HL-60/S4 (cell line): Measurements from ENCODE around the gene APOL4.
"Not testable (repeated sequence)": the region's sequence is repeated elsewhere in the genome, so short reads cannot be mapped to it uniquely, and the experiment has no call there.

Experiments
- in situ Hi-C: fragments of 300-500 bp; cut with MboI; formaldehyde crosslinking; loops from 2 replicates; pipeline ENCODE4 v1.14.3; 2022; ENCODE audit warnings: low sequenced_read_pairs

Gene APOL4, protein sequence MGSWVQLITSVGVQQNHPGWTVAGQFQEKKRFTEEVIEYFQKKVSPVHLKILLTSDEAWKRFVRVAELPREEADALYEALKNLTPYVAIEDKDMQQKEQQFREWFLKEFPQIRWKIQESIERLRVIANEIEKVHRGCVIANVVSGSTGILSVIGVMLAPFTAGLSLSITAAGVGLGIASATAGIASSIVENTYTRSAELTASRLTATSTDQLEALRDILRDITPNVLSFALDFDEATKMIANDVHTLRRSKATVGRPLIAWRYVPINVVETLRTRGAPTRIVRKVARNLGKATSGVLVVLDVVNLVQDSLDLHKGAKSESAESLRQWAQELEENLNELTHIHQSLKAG

DNA sequence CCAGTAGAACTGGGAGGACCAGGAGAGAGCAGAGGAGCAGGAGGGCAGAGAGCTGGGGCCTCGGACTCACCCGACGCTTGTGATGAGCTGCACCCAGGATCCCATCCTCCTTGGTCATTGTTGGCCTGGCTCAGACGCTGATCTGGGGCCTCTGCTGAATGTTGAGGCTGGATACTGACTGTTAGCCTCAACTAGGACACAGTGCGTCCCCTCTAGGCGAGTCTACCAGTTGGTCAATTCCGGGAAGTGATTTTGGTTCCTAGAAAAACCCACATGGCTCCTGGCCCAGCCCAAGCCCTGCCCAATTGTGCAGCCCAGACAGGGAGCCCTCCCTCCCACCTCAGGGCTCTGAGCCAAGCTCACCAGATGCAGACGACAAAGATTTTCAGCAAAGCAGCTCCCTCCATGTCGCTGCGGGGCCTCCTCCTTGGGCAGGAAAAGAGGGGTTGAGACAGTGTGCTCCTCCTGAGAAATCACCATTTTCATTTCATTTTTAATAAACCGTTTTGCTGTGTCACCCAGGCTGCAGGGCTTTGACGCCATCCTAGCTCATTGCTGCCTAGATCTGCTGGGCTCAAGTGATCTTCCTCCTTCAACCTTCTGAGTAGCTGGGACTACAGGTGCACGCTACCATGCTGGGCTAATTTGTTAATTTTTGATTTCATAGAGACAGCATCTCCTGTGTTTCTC is at the start of gene APOL4:
TSS of gene APOL4 (minus strand) at position 180 of the 690 bp plus-strand sequence. CDS start at position 105, 75 bp downstream.
- in situ Hi-C loops = no loop called here

DNA sequence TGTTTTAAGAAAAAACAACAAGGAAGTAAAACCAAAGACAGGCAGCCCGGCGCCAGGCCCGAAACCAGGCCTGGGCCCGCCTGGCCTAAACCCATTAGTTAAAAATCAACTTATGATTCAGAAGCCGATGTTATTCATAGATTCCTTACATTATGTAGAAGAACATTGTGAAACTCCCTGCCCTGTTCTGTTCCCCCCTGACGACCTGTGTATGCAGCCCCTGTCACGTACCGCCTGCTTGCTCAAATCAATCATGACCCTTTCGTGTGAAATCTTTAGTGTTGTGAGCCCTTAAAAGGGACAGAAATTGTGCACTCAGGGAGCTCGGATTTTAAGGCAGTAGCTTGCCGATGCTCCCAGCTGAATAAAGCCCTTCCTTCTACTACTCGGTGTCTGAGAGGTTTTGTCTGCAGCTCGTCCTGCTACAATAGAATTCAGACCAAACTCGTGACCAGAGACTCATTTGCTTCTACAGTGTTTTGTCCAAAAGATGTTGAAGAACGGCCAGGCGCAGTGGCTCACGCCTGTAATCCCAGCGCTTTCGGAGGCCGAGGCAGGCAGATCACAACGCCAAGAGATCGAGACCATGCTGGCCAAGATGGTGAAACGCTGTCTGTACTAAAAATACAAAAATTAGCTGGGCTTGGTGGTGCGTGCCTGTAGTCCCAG is 48.8 kb upstream of the APOL4 start:
- in situ Hi-C loops = not testable (repeated sequence)

DNA sequence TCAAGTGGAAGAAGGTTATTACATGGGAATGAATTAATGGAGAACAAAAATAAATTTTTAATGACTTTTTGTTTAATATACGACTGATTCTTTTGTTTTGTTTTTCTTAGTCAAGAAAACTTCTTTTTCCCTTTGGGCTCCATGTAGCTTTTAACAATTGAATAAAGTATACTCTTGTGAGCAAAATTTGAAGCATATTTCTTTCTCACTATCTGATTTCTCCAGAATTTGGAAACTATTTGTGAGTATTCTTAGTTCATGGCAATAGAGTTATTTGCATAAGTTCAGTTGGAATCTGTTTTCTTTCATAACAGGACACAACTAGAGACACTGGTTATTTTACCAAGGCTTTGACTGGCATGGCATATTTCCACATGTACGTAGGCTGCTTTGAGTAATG is 47.6 kb upstream of the APOL4 start:
- in situ Hi-C loops = no loop called here

DNA sequence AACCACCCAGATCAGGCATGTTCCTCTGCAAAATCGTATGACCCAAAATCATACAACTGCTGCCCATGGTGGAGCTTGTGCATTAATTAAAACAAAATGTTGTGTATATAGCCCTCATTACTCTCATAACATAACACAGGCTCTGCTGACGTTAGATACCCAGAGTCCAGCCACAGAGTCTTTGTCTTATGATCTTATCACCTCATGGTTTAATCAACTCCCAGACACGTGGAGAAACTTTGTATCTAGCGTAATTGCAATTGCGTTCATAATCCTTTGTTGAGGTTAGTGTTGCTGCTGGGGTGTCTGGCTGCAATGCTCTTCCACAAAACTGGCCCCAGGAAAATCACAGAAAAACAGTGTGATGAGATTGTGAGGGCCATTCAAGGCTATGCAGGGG is 46.3 kb upstream of the APOL4 start:
- in situ Hi-C loops = no loop called here

DNA sequence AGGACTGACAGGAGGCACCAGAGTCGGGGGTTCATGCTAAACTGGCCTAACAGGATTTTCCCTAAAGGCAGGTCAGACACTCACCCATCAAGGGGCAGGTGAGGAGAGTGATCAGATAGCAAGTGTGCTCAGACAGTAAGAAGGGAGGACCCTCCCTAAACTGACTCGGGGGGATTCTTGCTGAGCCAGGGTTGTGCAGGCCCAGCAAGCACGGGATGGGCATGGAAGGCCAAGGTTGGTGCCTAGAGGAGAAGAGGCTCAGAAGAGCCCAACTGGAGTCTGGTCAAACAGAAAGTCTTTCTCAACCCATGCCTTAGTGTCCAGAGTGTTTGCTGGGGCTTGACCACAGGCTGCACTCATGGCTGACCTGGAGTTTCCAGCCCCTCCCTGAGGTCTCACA is 45.1 kb upstream of the APOL4 start:
- in situ Hi-C loops = no loop called here

DNA sequence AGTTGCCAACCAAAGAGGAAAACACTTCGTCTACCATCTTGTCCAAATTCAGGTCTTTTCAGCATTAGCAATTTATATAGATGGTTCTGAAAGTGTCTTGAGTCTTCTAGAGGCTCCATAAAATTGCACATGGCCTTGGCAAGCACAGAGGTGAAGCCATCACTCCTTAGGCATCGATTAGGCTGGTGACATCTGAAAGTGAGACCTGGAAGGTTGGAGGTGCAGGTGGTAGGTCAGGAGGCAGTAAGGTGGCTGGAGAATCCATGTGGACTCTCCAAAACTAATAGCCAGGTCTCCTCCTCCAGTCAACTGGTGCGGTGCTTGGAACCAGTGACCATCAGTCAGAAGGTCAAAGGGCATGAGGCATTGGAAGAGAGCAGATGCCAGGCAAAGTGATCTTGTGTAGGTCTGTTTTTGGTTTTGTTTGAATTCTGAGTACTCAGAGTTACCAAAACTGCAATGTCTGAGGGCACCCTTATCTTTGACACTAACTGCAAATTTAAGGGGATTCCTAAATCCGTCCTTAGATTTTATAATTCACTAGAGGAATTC is 44.3 kb upstream of the APOL4 start:
- in situ Hi-C loops = no loop called here

DNA sequence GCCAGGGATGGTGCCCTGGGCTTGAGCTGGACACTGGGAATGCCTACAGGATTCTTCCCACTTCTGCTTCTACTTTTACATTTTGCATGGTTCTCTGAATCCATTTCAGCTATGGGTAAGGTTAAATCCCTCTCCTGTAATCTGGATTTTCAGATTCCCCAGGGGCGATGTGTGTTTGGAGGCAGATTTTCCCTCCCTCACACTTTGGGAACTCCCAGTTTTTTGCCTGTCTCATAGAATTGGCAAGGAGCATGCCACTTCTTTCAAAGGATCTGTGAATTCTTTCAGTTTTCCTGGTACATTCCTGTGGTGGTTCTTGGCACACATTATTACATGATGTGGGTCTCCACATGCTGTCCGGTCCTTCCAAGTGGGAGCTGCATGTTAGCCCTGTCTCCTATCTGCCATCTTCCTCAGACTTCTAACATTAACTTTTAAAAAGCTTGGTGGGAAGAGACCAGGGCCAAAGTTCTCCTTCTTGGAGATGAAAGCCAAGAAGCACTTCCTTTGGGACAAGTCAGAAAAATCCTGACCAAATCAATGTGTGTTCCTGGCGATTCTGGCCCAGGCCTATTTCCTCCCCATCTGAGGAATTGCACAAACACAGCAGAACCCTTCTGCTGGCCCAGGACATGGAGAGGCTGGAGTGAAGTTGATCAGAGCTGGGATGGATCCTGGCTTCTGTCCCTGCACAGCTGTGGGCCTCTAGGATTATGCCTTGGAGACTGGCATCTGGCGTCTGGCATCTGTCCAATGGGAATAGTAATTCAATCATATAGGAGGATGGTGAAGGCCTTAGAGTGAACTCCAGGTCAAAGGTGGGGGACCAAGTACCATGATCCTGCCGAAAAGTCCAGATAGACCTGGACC is 43.1 kb upstream of the APOL4 start:
- in situ Hi-C loops = no loop called here

DNA sequence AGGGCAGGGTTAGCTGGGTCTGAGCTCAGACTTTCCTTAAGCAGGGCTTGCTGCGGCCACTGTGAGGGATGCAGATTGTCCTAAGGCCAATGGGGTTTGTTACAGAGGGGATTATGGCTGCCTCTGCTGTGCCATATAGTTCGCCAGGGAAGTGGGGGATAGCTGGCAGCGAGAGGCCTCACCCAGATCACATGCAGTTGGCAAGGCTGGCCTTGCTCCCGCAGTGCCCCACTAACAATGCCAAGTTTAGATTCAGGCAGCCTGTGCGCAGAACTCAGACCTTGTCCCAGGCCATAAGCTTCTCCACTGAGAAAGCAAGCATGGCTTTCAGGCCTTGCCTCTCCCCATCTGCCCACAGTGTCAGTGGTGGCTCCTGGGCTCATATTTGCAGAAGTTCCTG is 42.4 kb upstream of the APOL4 start:
- in situ Hi-C loops = no loop called here

DNA sequence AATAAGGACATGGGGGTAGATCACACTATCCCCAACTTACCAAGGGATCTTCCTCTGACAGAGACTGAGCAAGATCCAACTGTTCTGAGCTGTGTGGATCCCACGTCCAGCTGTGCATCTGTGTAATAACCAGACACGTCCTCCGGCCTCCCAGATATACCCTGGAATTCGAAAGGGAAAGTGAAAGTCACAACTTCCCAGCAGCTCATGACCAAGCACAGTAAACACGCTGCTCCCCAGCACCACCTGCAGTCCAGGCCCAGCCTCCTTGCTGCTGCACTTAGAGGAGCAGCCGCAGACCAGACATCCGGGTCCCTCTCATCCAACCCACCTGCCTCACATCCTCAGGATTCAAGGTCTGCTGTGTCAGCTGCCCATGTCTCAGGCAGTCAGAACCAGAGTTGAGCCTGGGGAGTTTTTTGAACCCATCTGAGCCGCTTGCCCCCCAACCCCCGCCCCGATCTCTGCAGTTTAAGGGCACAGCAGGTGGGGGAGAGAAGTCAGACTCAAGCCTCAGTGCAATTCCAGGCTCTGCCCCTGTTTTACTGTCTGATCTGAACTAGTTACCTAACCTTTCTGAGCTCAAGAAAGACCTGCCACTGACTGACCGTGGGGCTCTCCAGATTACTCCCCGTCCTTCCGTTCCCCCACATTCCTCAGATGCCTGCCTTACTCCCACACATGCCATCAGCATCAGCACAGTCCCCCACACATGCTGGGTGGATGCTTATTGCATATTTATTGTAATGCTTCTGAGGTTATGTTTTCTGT is 38.0 kb upstream of the APOL4 start, which contains the start of gene APOL2:
TSS of gene APOL2 (minus strand) at position 127 of the 771 bp plus-strand sequence. CDS start 6,365 bp downstream, outside the sequence.
- in situ Hi-C loops = no loop called here

DNA sequence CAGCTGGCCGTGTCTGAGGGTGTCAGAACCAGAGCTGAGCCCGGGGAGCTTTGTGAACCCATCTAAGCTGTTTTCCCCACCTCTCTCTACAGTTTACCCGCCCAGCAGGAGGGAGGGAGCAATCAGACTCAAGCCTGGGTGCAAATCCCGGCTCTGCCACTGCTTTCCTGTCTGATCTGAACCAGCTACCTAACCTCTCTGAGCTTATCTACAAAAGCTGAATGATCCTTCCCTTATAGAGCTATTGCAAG is 37.5 kb upstream of the APOL4 start:
- in situ Hi-C loops = no loop called here

DNA sequence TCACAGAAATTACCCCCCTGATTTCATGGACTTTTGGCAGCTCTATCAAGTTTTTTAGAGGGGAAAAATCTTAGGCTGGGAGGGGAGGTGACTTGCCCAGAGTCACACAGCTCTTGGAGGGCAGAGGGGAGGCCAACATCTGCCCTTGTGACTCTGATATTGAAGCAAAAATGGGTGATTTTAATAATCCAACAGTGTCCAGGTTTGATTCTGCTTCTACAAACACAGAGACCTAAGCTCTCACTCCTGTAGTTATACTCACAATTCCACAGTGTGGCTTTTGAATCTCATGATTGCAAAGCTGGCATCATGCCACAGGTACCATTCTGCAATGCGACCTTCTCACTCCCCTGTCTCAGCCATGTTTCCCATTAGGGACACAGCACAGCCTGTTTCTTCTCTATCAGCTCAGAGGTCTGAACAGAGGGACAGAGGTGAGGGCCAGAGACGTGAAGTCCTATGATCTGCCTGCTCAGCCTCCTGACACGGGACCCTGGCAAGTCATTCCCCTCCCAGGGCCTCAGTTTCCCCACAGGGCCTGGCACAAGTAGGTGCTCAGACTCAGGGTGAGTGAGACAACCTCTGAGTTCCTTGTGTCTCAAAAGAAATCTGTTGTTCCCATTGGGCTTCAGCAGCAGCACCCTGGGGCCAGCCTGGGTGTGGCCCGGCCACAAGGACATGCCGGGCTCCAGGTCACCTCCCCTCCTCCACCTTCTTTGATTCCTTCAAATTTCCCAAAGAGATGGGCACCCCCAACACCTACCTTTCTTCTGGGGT is 37.0 kb upstream of the APOL4 start:
- in situ Hi-C loops = no loop called here

DNA sequence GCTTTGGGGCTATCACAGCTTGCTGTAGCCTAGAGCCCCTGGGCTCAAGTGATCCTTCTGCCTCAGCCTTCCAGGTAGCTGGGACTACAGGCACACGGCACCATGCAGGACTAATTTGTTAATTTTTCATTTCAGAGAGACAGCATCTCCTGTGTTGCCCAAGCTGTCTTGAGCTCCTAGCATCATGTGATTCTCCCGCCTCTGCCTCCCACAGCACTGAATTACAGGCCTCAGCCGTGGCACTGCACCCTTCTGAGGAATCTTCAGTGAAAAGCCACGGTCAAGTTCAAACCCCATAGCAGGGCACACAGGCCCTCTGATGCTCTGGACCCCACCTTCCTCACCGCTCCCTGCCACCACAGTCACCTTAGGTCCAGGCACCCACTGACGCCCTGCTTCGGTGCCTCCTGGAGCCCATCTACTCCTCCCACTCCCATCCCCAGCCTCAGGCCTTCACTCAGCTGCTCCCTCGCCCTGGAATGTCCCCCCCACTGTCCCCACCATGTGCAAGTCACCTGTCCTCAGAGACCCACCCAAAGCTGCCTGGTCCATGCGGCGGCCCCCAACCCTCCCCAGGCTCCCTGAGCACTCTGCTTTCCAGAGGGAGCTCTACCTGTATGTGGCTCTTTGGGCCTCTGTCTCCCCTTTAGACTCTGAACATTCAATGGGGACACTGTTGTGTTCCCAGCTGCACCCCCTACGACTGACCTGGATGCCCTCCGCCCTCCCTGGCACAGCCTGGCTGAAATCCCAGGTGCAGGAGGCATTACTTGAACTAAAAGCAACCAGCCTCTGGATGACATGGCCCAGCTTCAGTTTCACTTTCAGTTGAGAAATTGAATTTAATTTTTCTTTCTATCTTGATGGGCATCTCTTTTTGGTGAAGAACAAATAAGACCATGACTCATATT is 36.1 kb upstream of the APOL4 start:
- in situ Hi-C loops = no loop called here

DNA sequence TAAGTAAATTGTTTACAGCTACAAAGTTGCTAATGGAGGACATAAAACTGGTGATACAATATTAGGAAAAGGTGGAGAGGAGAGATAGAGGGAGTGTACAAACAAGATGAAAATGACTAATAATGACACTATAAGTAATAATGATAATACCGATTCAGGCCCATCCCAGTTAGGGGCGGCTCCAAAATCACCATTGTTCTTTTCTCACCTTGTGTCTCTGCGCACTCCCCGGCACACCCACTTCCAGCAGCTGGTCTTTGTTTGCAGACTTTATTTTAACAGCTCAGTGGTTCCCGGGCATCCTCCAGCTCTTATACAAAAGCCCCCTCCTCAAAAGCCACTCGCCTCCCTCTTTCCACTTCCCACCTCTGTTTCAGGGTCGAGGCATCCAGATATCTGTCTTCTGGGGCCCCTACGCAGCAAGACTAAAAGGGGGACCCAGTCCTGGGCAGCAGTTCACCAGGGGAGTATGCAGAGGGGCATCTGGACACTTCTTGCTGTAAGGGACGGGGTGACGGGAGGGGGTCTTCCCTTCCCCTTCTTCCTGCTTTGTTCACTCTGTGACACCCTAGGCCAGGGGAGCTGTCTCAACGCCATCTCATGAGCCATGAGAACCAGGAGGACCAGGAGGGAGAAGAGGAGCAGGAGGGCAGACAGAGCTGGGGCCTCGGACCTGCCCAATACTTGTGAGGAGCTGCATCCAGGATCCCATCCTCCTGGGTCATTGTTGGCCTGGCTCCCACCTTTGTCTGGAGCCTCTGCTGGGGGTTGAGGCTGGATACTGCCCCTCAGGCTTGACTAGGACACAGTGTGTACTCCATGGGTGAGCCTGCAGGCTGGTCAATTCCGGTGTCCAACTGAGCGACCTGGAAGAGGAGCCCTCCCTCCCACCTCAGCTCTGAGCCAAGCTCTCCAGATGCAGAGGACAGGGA is 35.0 kb upstream of the APOL4 start:
- in situ Hi-C loops = no loop called here

DNA sequence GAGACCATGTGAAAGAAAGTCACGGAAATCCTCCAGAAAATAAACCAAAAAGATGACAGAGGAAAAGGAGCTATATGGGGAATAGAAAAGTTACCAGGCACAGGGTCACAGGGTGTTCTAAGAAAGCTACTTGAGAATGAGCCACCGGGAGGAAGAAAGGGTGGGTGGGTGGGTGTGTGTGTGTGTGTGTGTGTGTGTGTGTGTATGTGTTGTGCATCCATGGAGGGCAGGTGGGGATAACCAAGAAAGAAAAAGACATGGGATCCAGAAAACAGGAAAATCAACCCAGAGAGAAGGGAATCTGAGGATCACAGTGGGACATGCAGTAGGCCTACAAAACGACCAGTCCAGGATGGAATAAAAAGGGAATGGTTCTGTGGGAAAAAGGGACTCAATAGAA is 34.0 kb upstream of the APOL4 start:
- in situ Hi-C loops = no loop called here

DNA sequence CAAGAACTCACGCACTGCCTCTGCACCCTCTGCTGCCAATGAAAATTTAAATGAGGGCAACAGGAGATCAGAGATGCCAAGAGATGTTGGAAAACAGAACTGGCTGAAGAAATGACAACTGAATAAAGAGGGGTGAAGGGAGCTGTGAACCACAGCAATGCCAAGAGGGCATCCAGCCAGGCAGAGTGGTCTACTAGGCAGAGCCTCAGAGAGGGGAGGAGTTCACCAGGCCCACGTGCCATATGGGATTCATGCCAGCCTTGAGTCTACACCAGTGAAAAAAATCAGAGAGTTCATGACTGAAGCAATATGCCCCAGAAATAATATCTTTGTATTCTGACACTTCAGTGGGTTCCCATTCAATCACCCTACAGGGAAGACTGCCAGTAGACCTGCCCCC is 33.3 kb upstream of the APOL4 start:
- in situ Hi-C loops = no loop called here

DNA sequence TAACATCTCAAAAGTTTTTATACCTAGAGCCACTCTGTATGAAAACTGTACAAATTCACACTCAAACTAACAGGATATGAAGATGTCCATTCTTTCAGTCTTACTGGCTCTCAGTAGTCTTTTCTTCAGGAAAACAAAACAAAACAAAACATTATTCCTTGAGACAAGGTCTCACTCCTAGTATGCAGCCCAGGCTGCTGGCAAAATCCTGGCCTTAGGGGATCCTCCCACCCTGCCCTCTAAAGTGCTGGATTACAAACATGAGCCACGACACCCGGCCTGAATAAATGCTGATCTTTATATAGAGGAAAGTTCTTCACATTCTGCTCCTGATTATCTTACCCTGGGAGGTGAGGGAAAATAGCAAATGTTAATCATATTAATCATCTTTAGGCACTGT is 32.6 kb upstream of the APOL4 start:
- in situ Hi-C loops = no loop called here

DNA sequence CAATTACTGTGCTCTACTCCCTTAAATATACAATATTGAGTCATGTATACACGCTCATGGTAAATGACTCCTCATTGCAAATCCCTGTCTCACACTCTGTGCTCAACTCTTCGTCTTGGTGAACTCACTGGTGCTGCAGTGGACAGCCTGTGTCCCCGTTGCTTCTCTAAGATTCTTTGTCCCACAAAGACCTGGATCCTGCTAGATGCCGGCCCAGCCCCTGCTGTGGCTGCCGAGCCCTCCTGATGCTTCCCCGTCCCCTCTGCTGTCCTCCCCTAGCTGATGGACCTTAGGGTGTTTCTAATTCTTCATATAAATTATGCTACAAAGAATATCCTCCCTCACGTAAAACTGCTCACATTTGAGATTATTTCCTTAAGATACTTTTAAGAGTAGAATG is 32.2 kb upstream of the APOL4 start:
- in situ Hi-C loops = no loop called here
